ENCODE measurements around the gene PMEL.

PMEL gene

DNA sequence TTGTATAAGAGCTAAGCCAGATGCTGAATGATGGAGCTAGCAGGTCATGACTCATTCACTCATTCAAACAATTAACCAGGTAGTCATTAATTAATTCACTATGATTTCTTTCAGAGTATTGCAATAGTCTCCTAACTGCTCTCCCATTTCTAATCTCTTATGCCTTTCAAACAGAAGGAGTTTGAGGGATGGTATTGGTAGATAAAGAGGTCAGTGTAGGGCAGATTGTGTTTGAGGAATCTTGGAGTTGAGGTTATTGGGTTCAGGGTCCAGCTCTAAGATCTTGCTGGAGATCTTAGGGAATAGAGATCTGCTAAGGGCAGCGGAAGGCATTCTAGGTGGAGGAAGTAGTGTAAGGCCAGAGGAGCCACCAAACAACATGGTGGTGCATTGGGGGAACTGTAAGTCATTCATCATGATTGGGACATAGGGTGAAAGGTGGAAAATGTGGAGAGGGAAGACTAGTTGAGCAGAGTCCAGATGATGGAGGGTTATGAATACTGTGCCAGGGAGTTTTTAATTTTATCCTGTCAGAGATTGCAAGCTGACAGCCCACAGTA is 23.2 kb downstream of the PMEL start:
- no peak for DNase-seq (ENCODE audit: low read depth in 2 of 2)

DNA sequence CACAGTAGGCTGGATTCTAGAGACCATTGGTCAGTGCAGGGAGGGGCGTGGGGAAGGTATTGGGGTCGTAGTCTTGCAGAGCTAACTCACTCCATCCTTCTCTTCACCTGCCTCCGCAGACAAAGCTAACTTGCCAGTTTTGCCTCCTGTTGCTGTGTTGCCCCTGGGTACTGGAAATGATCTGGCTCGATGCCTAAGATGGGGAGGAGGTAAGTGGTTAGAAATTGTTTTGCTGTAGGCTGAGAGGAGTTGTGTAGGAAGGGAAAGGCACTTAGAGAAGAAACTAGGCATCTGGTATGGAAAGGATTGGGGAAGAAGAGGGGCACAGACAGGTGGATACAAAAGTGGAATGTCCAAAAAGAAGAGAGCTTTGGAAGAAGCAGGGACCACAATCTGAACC is 23.8 kb downstream of the PMEL start:
- DNase-seq (ENCODE audit: low read depth in 2 of 2) = no peak

DNA sequence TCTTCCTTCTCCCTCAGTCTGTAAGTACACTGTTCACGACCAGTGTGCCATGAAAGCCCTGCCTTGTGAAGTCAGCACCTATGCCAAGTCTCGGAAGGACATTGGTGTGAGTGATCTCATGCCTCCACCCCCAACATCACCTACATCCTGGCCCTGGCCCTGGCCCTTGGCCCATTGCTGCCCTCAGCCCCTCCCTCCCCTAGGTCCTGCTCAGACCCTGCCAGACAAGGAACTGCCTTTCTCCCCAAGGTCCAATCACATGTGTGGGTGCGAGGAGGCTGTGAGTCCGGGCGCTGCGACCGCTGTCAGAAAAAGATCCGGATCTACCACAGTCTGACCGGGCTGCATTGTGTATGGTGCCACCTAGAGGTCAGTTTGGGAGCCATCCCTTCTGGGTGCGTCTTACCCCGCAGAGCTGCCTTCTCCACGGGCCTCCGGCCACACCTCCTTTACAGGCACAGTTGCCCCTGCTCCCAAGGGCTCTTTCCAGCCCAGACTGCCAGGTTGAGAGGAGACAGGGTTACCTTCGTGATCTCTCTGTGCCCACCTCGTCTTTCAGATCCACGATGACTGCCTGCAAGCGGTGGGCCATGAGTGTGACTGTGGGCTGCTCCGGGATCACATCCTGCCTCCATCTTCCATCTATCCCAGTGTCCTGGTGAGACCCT is 25.6 kb downstream of the PMEL start:
- DNase-seq (ENCODE audit: low read depth in 2 of 2) = peak; percentile 64 to 68

DNA sequence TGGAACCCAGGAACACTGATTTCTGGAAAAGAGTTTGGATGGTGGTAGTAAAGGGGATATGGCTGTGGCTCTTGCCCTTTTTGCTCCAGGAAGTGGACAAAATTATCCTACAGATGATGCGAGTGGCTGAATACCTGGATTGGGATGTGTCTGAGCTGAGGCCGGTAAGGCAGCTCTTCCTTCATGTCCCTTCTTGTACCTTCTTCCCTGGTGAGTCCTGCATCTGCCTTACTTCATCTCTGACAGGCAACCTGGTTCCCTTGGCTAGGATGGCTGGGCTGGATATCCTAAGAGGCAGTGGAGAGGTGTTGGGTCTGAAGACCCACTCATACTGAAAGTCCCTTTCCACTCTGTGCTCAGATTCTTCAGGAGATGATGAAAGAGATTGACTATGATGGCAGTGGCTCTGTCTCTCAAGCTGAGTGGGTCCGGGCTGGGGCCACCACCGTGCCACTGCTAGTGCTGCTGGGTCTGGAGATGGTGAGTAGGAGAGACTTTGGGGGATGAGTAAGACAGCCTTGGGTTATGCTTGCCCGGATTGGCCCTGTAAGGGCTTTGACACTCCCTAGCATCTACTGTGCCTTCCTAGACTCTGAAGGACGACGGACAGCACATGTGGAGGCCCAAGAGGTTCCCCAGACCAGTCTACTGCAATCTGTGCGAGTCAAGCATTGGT is 26.9 kb downstream of the PMEL start:
- no peak for DNase-seq (ENCODE audit: low read depth in 2 of 2)

DNA sequence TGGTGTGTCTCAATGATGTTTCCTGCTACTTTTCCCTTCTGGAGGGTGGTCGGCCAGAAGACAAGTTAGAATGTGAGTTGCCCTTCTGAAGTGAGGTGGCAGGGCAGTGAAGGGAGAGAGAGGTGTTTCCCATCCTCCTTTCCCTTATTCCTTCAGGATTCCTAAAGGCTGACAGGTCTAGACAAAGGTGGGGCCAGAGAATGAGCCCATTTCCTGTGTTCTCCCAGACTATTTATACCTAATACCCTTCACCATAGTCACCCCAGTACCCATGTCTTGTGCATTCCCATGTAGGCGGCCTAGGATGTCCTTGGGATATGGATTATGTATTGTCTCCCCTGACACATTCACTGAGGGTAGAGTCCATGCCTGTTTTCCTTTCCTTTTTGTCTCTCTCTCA is 27.9 kb downstream of the PMEL start:
- no peak for DNase-seq (ENCODE audit: low read depth in 2 of 2)

DNA sequence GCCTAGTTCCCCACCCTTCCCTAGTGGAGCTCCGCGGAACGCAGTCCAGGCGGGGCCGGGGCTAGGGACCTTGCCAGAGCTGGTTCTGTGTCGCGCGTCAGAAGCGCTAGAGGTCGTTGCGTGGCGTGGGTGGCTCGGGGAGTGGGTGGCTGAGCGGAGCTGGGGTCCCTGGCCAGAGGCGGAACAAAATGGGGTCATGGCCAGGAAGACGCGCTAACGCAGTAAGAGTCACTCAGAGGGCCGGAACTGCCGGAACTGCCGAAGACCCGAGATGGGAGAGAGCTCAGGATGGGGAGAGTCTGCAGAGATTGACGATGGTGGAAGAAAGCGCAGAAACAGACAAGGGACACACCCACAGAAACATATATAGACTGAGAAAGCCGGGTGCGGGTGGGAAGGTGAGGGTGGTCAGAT is 30.1 kb downstream of the PMEL start:
- no peak for DNase-seq (ENCODE audit: low read depth in 2 of 2)

DNA sequence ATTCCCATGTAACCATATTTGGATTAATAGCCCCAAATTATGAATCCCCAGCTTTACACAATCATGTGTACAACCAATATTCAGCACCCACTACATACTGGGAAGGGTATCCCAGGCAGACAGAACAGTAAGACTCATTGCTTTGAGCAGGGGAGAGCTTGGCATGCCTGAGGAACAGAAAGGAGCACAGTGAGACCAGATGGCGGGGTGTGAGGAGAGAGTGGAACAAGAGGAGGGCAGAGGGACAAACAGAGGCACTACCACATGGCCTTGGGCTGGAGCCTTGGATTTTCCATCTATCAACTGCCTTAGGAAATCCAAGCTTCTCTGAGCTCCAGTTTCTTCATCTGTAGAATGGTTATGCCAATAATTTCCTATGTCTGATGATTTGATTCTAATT is 31.1 kb downstream of the PMEL start:
- DNase-seq (ENCODE audit: low read depth in 2 of 2) = no peak

DNA sequence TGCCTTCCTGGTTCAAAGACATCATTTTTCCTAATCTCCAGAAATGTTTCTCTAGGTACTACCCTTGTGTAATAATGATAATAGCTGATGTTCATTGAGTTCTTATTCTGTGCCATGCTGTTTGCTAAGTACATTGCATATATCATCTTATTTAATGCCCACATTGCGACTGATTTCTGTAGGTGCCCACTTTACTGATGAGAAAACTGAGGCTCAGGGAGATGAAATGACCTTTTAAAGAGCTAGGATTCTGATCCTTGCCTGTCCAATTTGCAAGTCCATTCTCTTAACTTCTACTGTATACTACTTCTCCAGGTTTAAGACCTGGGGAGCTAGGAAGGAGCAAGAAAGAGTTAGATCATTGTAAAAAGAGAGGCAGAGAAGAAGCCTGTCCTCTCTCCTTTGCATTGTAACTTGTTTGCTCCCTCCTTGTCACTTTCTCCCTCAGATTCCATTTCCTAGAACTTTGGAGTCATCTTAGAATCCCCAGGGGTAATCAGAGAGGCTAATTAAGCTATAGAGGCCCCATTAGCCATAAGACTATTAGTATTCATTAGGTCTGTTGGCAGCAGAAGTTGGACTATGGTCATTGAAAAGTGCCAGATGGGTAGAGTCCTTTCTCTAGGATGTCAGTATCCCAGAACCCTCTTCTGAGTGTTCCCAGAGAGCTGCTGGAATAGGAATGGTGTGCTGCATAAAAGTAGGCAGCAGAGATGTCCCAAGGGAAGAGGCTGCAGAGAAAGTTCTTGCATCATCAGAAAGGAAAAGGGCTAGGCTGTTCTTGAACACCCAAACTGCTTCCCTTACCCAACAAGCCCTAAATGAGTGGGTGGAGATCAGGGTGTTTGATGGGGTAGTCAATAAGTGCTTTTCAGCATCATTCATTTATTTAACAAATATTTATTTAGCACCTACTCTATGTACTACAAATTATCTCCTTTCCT is 31.8 kb downstream of the PMEL start:
- no peak for DNase-seq (ENCODE audit: low read depth in 2 of 2)

DNA sequence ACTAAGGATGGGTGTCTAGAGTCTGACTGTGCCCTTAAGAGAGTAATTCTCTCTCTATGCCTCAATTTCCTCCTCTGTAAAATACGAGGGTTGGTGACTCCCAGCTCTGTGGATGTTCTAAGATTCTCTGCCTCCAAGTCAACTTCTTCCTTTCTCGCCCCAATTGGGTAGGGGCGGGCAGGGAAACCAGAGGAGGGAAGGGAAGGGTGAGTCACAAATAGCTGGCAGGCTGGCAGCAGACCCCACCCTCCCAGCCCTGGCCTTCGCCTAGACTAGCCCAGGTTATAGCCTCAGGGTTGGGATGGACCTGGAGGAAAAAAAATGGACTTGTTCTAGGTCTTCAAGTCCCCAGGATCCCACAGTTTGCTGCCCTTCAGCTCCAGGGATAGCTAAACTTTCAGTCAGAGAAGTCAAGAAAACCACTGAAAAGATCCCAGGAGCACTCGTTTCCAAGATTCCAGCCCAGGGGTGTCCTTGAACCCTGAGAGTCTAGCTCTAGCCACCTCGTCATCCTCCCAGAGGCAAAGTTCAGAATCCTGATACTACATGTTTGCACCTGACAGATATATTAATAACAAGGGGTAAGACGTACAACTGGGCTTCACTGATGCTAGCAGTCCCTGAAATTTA is 32.6 kb downstream of the PMEL start:
- no peak for DNase-seq (ENCODE audit: low read depth in 2 of 2)

DNA sequence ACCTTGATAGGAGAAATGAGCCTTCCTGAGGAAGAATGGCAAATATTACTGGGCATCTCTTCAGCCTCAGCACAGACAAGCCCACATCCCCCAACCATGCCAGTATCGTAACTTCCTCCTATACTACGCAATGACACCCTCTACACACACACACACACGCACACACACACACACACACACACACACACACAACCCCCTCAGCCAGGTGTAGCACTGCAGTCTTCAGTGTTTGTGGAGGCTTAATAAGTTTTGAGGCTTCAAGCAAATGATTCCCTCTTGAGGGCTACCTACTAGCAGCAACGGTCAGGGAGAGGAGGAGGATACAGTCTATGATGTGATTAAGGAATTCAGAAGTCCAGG is 33.3 kb downstream of the PMEL start:
- no peak for DNase-seq (ENCODE audit: low read depth in 2 of 2)

DNA sequence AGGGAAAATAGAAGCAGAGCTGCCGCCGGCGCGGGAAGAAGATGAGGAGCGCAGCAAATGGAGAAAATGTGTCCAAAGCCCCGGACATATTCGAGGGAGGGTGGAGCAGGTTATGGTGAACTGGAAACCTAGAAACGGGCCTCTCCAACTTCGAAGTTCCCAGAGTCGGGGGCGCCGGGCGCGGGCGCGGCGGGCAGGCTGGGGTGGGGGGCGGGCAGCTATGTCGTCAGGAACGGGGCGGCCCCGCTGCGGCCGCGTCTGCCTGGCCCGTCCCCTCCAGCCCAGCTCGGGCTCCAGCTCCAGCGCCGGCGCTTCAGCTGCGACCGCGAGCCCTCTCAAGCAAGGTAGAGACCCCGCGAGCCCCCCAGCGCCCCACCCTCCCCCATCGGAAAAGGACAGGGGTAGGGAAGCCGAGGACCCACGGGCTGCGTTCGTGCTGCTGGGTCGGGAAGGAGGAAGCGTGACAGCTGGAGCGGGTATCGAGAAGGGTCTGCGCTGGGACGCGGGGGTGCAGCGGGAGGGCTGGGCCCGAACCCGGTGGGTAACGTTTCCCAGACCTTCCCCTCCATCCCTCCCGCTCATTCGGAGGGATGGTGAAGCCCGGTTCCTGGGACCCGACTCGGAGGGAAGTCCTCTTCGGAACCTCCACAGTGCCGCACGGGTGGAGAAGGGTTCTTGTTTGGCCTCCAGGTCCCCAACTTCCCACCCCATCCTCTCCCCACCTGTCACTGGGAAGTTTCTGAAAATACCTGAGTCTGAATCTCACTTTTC is 33.9 kb downstream of the PMEL start:
- DNase-seq (ENCODE audit: low read depth in 2 of 2) = no peak

DNA sequence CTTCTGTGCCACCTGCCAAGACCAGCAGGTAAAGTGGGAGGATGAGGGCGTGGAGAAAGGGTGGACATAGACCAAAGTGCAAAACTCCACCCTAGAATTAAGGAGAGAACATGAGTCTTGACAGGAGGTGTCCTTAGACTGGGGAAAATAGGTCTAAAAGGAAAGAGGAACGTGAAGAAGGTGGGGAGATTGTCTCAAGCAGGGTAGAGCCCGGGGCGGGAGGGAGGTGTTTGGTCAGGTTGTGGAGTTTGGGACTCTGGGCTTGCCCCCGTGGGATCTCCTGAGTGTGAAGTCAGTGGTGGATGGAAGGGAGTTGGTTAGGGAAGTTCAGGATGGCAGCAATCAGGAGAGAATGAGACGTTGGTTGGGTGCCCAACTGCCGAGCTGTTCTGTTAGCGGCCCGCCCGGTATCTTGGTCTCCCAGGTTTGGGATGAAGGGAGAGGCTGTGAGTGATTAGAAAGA is 34.5 kb downstream of the PMEL start:
- no peak for DNase-seq (ENCODE audit: low read depth in 2 of 2)

DNA sequence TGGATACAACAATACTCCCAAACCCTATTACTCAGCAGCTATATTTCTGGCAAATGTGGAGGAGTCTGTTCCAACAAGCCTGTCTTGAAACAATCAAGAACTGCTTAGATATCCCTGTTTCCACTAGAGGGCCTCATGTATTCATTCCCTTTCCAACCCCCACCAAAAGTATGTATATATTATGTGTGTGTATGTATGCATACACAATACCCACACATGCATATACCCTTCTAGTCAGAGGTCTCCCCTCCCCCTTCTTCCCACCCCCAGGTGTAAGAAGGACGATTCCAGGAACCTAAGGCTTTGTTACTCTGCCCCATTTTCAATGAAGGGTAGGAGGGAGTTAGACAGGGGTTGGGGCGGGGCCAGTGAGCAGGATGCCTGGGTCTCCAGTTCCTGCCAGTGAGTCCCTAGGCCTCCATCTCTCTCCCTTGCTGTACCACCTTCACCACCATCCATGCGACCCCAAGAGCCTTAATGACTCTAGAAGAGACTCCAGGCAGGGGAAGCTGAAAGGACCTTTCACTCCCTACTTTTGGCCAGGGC is 35.0 kb downstream of the PMEL start, which contains the start of gene DGKA:
DGKA (plus strand) TSS at position 392 of the 546 bp plus-strand sequence. CDS start 5,342 bp downstream, outside the sequence.
- DNase-seq (ENCODE audit: low read depth in 2 of 2) = peak in 1 of 2 donors; percentile 56

DNA sequence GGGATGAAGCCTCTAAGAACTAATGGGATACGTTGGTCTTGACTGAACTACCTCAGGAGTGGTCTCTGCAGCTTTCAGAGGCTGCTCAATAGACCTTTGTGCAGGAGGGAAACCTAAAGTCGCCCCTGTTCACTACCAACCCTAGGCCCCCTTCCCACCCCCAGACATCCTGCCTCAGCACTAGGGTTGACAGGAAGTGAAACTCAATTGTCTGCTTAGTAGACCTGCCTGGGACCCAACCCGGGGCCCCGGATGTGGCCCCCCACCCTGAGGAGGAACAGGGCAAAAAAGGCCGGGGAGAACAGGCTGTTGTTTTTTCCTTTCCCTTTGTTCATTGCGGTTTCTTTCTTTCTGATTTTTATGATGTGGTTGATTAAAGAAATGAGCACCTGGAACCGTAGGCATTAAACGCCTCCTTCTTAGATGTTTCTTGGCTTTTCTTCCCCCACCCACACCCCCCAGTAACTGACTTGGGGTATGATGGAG is 36.5 kb downstream of the PMEL start:
- peak in 1 of 2 donors; percentile 80 for DNase-seq (ENCODE audit: low read depth in 2 of 2)

DNA sequence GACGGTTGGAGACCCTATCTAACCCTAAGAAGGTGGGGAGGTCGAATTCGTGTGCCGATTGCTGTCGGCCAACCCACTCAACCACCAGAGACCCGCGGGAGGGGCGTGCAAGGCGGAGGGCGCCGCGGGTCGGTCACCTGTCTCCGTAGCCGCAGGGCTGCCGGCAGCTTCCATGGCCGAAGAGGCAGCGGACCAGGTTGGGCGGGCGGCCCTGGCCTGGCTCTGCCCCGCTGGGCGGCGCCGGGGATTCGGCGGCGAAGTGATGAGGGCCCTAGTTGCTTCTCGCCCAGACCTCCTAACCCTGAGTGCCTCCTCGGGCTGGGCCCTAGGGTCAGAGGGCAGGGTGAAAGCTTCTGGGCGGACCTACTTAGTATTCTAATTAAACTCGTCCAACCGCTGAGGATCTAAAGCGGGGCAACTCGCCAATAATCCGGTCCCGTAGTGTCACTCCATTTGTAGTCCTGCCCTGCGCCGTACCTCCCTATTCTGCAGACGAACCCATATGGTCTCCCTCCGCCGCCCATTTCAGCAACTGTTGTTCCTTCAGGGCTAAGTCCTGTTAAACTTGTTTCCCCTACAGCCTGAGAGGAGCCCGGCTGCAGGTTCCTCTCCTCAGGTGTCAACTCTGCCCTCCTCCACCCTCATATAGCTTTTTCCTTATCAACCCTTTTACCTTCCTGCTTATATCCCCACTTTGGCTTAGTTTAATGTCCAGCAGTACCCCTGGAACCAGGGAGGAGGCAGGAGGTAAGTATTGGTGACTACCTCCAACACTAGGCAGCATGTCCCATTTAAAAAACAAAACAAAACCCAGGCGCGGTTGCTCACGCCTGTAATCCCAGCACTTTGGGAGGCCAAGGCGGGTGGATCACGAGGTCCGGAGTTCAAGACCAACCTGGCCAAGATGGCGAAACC is 38.0 kb downstream of the PMEL start, which contains the start of gene PYM1:
PYM1 (minus strand) TSS at position 307 of the 915 bp plus-strand sequence; CDS start at position 174, 133 bp downstream.
- peak in 1 of 2 donors; percentile 36 for DNase-seq (ENCODE audit: low read depth in 2 of 2)

DNA sequence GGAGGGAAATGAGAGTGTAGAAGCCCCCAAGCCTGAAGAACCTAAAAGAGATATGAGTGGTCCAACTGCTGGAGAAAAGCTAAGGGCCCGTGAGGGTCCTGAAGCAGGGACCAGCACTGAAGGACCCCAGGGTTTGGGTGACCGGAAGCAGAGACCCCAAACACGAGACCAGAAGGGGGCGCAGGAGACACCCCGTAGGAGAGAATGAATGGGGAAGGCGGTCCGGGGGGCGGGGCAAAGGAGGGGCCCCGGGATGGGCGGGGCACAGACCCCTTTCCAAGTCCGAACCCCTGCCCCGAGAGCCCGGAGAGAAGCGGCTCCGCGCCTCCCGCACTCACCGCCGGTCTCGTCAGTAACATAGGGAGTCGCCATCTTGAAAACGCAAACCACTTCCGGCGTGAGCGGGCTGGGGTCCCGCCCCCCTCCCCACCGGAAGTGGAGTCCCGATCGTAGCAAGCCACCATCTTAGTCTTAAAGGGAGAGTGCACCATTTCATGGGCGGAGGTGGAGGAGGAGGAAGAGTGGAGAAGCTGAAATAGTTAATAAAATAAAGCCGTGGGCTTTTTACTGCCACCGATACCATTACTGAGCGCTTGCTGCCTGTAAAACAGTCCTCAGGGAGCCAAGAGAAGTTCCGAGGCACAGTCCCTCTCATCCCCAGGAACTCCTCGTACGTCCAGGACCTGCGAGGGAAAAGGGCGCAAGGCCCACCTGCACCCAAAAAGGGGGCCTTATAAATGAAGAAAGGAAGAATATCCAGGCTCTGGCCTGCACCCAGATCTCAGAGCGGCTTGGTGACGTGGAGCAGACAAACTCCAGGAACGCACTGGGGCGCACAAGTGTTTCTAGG is 38.9 kb downstream of the PMEL start:
- DNase-seq (ENCODE audit: low read depth in 2 of 2) = peak; percentile 76 to 78

DNA sequence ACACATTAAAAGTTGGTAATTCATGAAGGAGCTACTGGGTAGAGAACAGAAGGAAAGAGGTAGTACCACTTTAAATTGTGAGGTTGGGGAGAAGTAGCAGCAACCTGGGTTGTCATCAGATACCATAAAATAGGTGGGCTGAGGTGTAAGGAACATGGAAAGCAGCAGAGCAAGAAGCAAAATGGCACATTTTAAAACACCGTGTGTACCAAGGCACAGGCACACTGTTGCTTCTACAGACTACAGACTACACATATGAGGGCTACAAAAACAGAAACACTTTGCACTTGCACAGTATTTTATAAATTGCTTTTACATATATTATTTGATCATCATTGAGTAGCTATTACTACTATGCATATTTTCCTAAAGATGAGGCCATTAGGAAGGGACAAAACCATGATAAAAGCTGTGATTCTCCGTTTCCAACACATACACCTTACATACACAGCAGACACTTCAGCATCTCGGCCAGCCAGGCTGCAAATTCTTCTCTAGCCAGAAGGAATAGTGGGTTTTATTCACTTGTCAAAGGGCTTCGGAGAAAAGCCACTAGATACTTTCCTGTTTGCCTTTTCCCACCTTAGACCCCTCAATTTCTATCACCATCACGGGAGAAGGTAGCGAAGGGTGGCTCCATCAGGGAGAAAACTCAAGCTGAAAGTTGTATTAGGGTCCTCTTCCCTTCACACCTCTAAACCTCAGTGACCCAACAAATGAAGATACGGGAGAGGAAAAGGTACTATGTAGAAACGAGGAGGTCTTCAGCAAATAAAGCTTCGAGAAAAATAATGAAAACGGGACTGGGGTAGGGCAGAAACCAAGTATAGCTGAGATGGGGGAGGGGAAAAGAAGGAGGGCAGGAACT is 39.7 kb downstream of the PMEL start:
- no peak for DNase-seq (ENCODE audit: low read depth in 2 of 2)

Measured in activated CD8-positive, alpha-beta memory T cell treated with anti-CD3 and anti-CD28 coated beads for 4 hours (primary cell).